Glutamatergic neuron (in vitro differentiated cells): ENCODE data around the gene KIAA0753. TPM values are rescaled to one million over a fixed set of nuclear protein-coding genes. Genes with fewer than 3 reads are reported as not detected.
"Not testable (repeated sequence)": the region's sequence is repeated elsewhere in the genome, so short reads cannot be mapped to it uniquely, and the experiment has no call there.

Experiments used
- DNase-seq: peaks from one replicate; pipeline ENCODE4 v3.0.0; 2022
- H3K27ac Mint-ChIP-seq: one replicate; pipeline ENCODE4 v1.8.0; 2020; ENCODE audit warnings: mild to moderate bottlenecking, mixed read lengths, inconsistent platforms; ENCODE audit not compliant: unreplicated experiment
- H3K27me3 Mint-ChIP-seq: one replicate; pipeline ENCODE4 v1.8.0; 2020; ENCODE audit warnings: mild to moderate bottlenecking, moderate library complexity, mixed read lengths, inconsistent platforms; ENCODE audit not compliant: unreplicated experiment
- H3K36me3 Mint-ChIP-seq: one replicate; pipeline ENCODE4 v1.8.0; 2020; ENCODE audit warnings: mild to moderate bottlenecking, mixed read lengths, inconsistent platforms; ENCODE audit not compliant: unreplicated experiment
- H3K4me1 Mint-ChIP-seq: one replicate; pipeline ENCODE4 v1.8.0; 2020; ENCODE audit warnings: mild to moderate bottlenecking, low read depth, mixed read lengths, inconsistent platforms; ENCODE audit not compliant: unreplicated experiment
- H3K4me3 Mint-ChIP-seq: one replicate; pipeline ENCODE4 v1.8.0; 2020; ENCODE audit warnings: mild to moderate bottlenecking, mixed read lengths, inconsistent platforms; ENCODE audit not compliant: unreplicated experiment
- H3K9me3 Mint-ChIP-seq: one replicate; pipeline ENCODE4 v1.8.0; 2020; ENCODE audit warnings: mild to moderate bottlenecking, moderate library complexity, mixed read lengths, inconsistent platforms; ENCODE audit not compliant: unreplicated experiment
- CTCF ChIP-seq: fragments of 200-600 bp; sonication (generic); IDR thresholded peaks from one replicate; pipeline ENCODE4 v1.5.0; 2021; ENCODE audit not compliant: partially characterized antibody, unreplicated experiment
- total RNA-seq: library from RNA; stranded (reverse); fragmentation: NEBNext Ultra II Directional; extraction: Animal tissue kit (Norgen Biotek cat#: 25700); gene quantifications from one replicate; pipeline ENCODE4 v1.2.1, GENCODE V29; 2021; ENCODE audit not compliant: unreplicated experiment

The KIAA0753 gene
- total RNA-seq, 1 donor from 2014 or later: 25.6 TPM

GRCh38 chr17:6596511-6596910 is 44.0 kb downstream of the KIAA0753 start:
- Mint-ChIP-seq H3K4me3 (no peak overlapping the region), H3K4me1 (no peaks in the 10 kb centered on the region), H3K9me3 (no peaks in the 10 kb centered on the region), H3K27ac (no peak overlapping the region), H3K27me3 (no peaks in the 10 kb centered on the region), H3K36me3 (no peaks in the 10 kb centered on the region)
- no peak for DNase-seq
- no peak for TF ChIP-seq CTCF

GRCh38 chr17:6596081-6596480 is 44.4 kb downstream of the KIAA0753 start:
- H3K27ac Mint-ChIP-seq: no peak overlapping the region
- H3K4me1 Mint-ChIP-seq: no peaks in the 10 kb centered on the region
- no peaks in the 10 kb centered on the region for H3K36me3 Mint-ChIP-seq
- DNase-seq: no peak
- no peaks in the 10 kb centered on the region for H3K9me3 Mint-ChIP-seq
- no peak for TF ChIP-seq CTCF
- no peak overlapping the region for H3K4me3 Mint-ChIP-seq
- no peaks in the 10 kb centered on the region for H3K27me3 Mint-ChIP-seq

GRCh38 chr17:6593371-6593770 is 47.1 kb downstream of the KIAA0753 start:
- DNase-seq, H3K9me3 Mint-ChIP-seq, H3K4me3 Mint-ChIP-seq, H3K27me3 Mint-ChIP-seq, H3K27ac Mint-ChIP-seq, H3K36me3 Mint-ChIP-seq, H3K4me1 Mint-ChIP-seq: not testable (repeated sequence)

GRCh38 chr17:6592173-6592572 is 48.3 kb downstream of the KIAA0753 start:
- no peak for DNase-seq
- Mint-ChIP-seq H3K36me3 (no peaks in the 10 kb centered on the region), H3K27ac (no peak overlapping the region), H3K4me1 (no peaks in the 10 kb centered on the region), H3K4me3 (no peak overlapping the region), H3K27me3 (no peaks in the 10 kb centered on the region), H3K9me3 (no peaks in the 10 kb centered on the region)
- no peak for TF ChIP-seq CTCF

- H3K4me1 Mint-ChIP-seq: no peaks in the 10 kb centered on the region
- no peak for TF ChIP-seq CTCF
- H3K27ac Mint-ChIP-seq: no peak overlapping the region
- no peak for DNase-seq
- H3K27me3 Mint-ChIP-seq: no peaks in the 10 kb centered on the region
- H3K4me3 Mint-ChIP-seq: no peak overlapping the region
- no peaks in the 10 kb centered on the region for H3K36me3 Mint-ChIP-seq
- no peaks in the 10 kb centered on the region for H3K9me3 Mint-ChIP-seq
These were observed 48.8 kb downstream of the KIAA0753 start for GRCh38 chr17:6591599-6592158.
